Kidney (tissue), 14 donors: Measurements from ENCODE around the gene KIF9. TPM values are rescaled to one million over a fixed set of nuclear protein-coding genes. Genes with fewer than 3 reads are reported as not detected.
"Not testable (repeated sequence)": the region's sequence is repeated elsewhere in the genome, so short reads cannot be mapped to it uniquely, and the experiment has no call there.

Source experiments
- DNase-seq, 5 donors: peaks; one replicate each; pipeline ENCODE4 v3.0.0-alpha.2; 2013 to 2020
- FAIRE-seq: peaks from 2 replicates; lab custom pipeline; 2012; peaks lifted over from hg19 to GRCh38; lab: Jason Lieb, UNC
- H3K27ac ChIP-seq, 2 donors: one replicate each; pipeline ENCODE4 v1.7.0; 2013; ENCODE audit warnings: low read depth in 2 of 2, low read length in 2 of 2, inconsistent platforms in 1 of 2
- H3K27me3 ChIP-seq: one replicate; pipeline ENCODE4 v1.7.1; 2013; ENCODE audit warnings: low read length, inconsistent platforms; ENCODE audit not compliant: control insufficient read depth, insufficient read depth
- H3K36me3 ChIP-seq, 3 donors: one replicate each; pipeline versions ENCODE4 v1.7.0 to v1.7.1; 2013; ENCODE audit warnings: low read length in 3 of 3, control low read depth in 1 of 3, inconsistent platforms in 1 of 3; ENCODE audit not compliant: insufficient read depth in 3 of 3, control insufficient read depth in 2 of 3
- H3K4me1 ChIP-seq, 3 donors: one replicate each; pipeline versions ENCODE4 v1.7.0 to v1.7.1; 2013; ENCODE audit warnings: low read length in 3 of 3, inconsistent platforms in 1 of 3, low read depth in 1 of 3; ENCODE audit not compliant: control insufficient read depth in 2 of 3, insufficient read depth in 2 of 3
- H3K4me3 ChIP-seq, 3 donors: one replicate each; pipeline versions ENCODE4 v1.7.0 to v1.8.1; 2013; ENCODE audit warnings: low read length in 3 of 3, control low read depth in 1 of 3, inconsistent platforms in 1 of 3
- H3K9ac ChIP-seq, 3 donors: one replicate each; pipeline versions ENCODE4 v1.7.0 to v1.7.1; 2013; ENCODE audit warnings: low read length in 3 of 3, control low read depth in 1 of 3, inconsistent platforms in 1 of 3
- H3K9me3 ChIP-seq, 3 donors: one replicate each; pipeline versions ENCODE4 v1.7.0 to v1.7.1; 2013; ENCODE audit warnings: low read length in 3 of 3, control low read depth in 1 of 3, inconsistent platforms in 1 of 3; ENCODE audit not compliant: control insufficient read depth in 2 of 3, insufficient read depth in 1 of 3
- intact Hi-C: fragments of 100-400 bp; cut with DNase I; formaldehyde crosslinking; loops from one replicate; pipeline ENCODE4 v1.11.1; 2022
- polyA plus RNA-seq: library from polyadenylated mRNA; stranded (reverse); fragments of 350-450 nt; fragmentation: Illumina TruSeq; extraction: RNeasy Lipid Tissue Mini Kit (QIAGEN cat#74804); gene quantifications from one replicate; pipeline ENCODE4 v1.2.3, GENCODE V29; 2014; ENCODE audit warnings: low read depth, low replicate concordance; ENCODE audit not compliant: insufficient read depth
- total RNA-seq: library from RNA; stranded (reverse); fragmentation: NEBNext Ultra II Directional; extraction: Animal tissue kit (Norgen Biotek cat#: 25700); gene quantifications from one replicate; pipeline ENCODE4 v1.2.1, GENCODE V29; 2021
- TF ChIP-seq, protein P1 (sequence below): IDR thresholded peaks from 3 replicates; pipeline ENCODE4 v1.5.1; 2012; ENCODE audit warnings: mild to moderate bottlenecking, moderate library complexity, borderline replicate concordance; ENCODE audit not compliant: insufficient read depth; ENCODE audit errors: extremely low read depth
- donor health status: control.
- donor health status: control.
- donor health status: control.
- donor health status: control.
- donor health status: control.
- donor health status: DM: yes; HTN: yes; CAD: no.
- donor health status: Normal renal cell carcinoma (clear cell type).

KIF9 gene
- total and polyA plus RNA-seq, 2 donors from 2014 or later, result 16.9 to 32.9 TPM

- no peaks in the 10 kb centered on the region for H3K36me3 ChIP-seq
- no peaks in the 10 kb centered on the region for H3K9me3 ChIP-seq
- FAIRE-seq (no peak), DNase-seq (peak in 1 of 5 donors; percentile 28)
- peaks cover 0 to 5% (median 5%) of the 10 kb centered on the region in 3 donors for H3K4me1 ChIP-seq
- no peak overlapping the region for H3K9ac ChIP-seq
- no peak overlapping the region for H3K27ac ChIP-seq
- H3K27me3 ChIP-seq, result no peaks in the 10 kb centered on the region
- intact Hi-C loops, result no loop called here
- TF ChIP-seq, protein P1, sequence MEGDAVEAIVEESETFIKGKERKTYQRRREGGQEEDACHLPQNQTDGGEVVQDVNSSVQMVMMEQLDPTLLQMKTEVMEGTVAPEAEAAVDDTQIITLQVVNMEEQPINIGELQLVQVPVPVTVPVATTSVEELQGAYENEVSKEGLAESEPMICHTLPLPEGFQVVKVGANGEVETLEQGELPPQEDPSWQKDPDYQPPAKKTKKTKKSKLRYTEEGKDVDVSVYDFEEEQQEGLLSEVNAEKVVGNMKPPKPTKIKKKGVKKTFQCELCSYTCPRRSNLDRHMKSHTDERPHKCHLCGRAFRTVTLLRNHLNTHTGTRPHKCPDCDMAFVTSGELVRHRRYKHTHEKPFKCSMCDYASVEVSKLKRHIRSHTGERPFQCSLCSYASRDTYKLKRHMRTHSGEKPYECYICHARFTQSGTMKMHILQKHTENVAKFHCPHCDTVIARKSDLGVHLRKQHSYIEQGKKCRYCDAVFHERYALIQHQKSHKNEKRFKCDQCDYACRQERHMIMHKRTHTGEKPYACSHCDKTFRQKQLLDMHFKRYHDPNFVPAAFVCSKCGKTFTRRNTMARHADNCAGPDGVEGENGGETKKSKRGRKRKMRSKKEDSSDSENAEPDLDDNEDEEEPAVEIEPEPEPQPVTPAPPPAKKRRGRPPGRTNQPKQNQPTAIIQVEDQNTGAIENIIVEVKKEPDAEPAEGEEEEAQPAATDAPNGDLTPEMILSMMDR, result no peak
- no peak overlapping the region for H3K4me3 ChIP-seq
These were observed 21.3 kb downstream of the KIF9 start for GRCh38 chr3:47261301-47261700.

DNA sequence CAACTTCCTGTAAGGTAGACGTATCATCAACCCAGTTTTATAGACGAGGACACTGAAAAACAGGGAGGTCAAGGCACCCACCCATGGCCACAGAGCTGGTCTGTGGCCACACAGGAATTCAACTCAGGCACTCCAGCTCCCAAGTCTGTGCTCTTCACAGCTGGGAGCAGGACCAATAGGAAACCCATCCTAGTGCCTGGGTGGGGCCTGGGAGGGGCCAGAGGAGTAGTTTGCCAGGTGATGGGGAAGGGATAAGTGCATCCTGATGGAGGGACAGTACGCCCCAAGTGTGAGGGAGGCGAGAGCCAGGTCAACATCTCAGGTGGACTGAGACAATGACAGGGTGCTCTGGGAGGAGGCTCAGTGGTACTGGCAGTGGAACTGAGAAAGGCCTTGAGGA, 22.0 kb downstream of the KIF9 start:
- DNase-seq (peak in 1 of 5 donors; percentile 18), FAIRE-seq (no peak)
- TF ChIP-seq, protein P1, result no peak
- H3K9me3 ChIP-seq, result no peaks in the 10 kb centered on the region
- H3K27me3 ChIP-seq, result no peaks in the 10 kb centered on the region
- intact Hi-C loops, result no loop called here
- no peak overlapping the region for H3K9ac ChIP-seq
- H3K36me3 ChIP-seq, result no peaks in the 10 kb centered on the region
- H3K4me3 ChIP-seq, result no peak overlapping the region
- H3K27ac ChIP-seq, result no peak overlapping the region
- peaks cover 0 to 5% (median 5%) of the 10 kb centered on the region in 3 donors for H3K4me1 ChIP-seq

GRCh38 chr3:47259114-47259513, 23.5 kb downstream of the KIF9 start:
- intact Hi-C loops, result no loop called here
- H3K9ac ChIP-seq, result no peak overlapping the region
- no peaks in the 10 kb centered on the region for H3K36me3 ChIP-seq
- DNase-seq (peak in 4 of 5 donors; percentile 6 to 20 (median 12)), FAIRE-seq (no peak)
- peaks cover 0 to 5% (median 5%) of the 10 kb centered on the region in 3 donors for H3K4me1 ChIP-seq
- TF ChIP-seq, protein P1, result no peak
- H3K9me3 ChIP-seq, result no peaks in the 10 kb centered on the region
- H3K4me3 ChIP-seq, result no peak overlapping the region
- H3K27ac ChIP-seq, result no peak overlapping the region
- H3K27me3 ChIP-seq, result no peaks in the 10 kb centered on the region

DNA sequence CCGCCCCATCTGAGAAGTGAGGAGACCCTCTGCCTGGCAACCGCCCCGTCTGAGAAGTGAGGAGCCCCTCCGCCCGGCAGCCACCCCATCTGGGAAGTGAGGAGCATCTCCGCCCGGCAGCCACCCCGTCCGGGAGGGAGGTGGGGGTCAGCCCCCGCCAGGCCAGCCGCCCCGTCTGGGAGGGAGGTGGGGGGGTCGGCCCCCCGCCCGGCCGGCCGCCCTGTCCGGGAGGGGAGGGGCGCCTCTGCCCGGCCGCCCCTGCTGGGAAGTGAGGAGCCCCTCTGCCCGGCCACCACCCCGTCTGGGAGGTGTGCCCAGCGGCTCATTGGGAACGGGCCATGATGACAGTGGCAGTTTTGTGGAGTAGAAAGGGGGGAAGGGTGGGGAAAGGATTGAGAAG, 26.3 kb downstream of the KIF9 start:
- intact Hi-C loops, FAIRE-seq, H3K36me3 ChIP-seq, H3K4me1 ChIP-seq, H3K9ac ChIP-seq, H3K27ac ChIP-seq, H3K4me3 ChIP-seq, H3K9me3 ChIP-seq, H3K27me3 ChIP-seq: not testable (repeated sequence)
- peak in 1 of 5 donors; percentile 18 for DNase-seq
